Breast epithelium (tissue), 4 donors: ENCODE measurements around the gene COL5A1. TPM values are rescaled to one million over a fixed set of nuclear protein-coding genes. Genes with fewer than 3 reads are reported as not detected.

ENCODE experiments used
- DNase-seq, 2 donors: peaks; one replicate each; pipeline ENCODE4 v3.0.0-alpha.2; 2019; ENCODE audit warnings: low spot score in 2 of 2
- H3K27ac ChIP-seq, 2 donors: fragments of 200-600 bp; sonication (generic) in 1 of 2; one replicate each; pipeline ENCODE4 v1.5.1; 2016 to 2019; ENCODE audit warnings: mild to moderate bottlenecking in 1 of 2
- H3K27me3 ChIP-seq, 2 donors: fragments of 200-600 bp; sonication (generic) in 1 of 2; one replicate each; pipeline versions ENCODE4 v1.5.1 to v1.6.0; 2017 to 2019; ENCODE audit warnings: control low read depth in 1 of 2, mild to moderate bottlenecking in 1 of 2
- H3K36me3 ChIP-seq: fragments of 200-600 bp; one replicate; pipeline ENCODE4 v1.5.1; 2019
- H3K4me1 ChIP-seq, 2 donors: fragments of 200-600 bp; sonication (generic); one replicate each; pipeline ENCODE4 v1.5.1; 2016 to 2019; ENCODE audit warnings: control low read depth in 1 of 2
- H3K4me3 ChIP-seq, 3 donors: fragments of 200-600 bp; sonication (generic); 1 replicate in 2 of 3; 2 replicates in 1 of 3; pipeline ENCODE4 v1.5.1; 2016 to 2019; ENCODE audit warnings: mild to moderate bottlenecking in 3 of 3, moderate library complexity in 2 of 3
- H3K9me3 ChIP-seq, 2 donors: fragments of 200-600 bp; sonication (generic) in 1 of 2; one replicate each; pipeline ENCODE4 v1.5.1; 2016 to 2019; ENCODE audit warnings: control low read depth in 1 of 2
- CTCF ChIP-seq, 3 donors: fragments of 450-650 bp; IDR thresholded peaks; one replicate each; pipeline ENCODE4 v1.5.1; 2016 to 2017; ENCODE audit warnings: antibody characterized with exemption in 3 of 3, mild to moderate bottlenecking in 3 of 3, moderate library complexity in 3 of 3
- POLR2A ChIP-seq: fragments of 450-650 bp; IDR thresholded peaks from one replicate; pipeline ENCODE4 v1.6.1; 2016; ENCODE audit warnings: antibody characterized with exemption, mild to moderate bottlenecking, moderate library complexity
- POLR2AphosphoS5 ChIP-seq, 3 donors: sonication (generic); formaldehyde crosslinking; IDR thresholded peaks; one replicate each; pipeline ENCODE4 v1.6.1; 2017; ENCODE audit warnings: antibody characterized with exemption in 3 of 3
- intact Hi-C: fragments of 100-400 bp; cut with DNase I; formaldehyde crosslinking; loops from one replicate; pipeline ENCODE4 v1.15.1; 2023; ENCODE audit warnings: low total_unique reads
- total RNA-seq, 3 donors: library from RNA; depleted of rRNA; stranded (reverse); fragments of >200 nt; gene quantifications; one replicate each; pipeline ENCODE4 v1.1.0, GENCODE V29; 2016

COL5A1 gene
- total RNA-seq, 3 donors from 2014 or later, result 12.1 to 17.0 (median 15.4) TPM

GRCh38 chr9:134612309-134612708 is 29.3 kb upstream of the COL5A1 start:
- Histone ChIP-seq H3K27me3 (no peaks in the 10 kb centered on the region), H3K27ac (no peak overlapping the region), H3K36me3 (no peaks in the 10 kb centered on the region), H3K9me3 (peaks cover 0 to 14% of the 10 kb centered on the region in 2 donors), H3K4me3 (no peak overlapping the region), H3K4me1 (no peaks in the 10 kb centered on the region)
- TF ChIP-seq POLR2A (no peak), CTCF (IDR thresholded peaks at IDR 0.05) (no peak)
- DNase-seq, result no peak
- intact Hi-C loops, result no loop called here

GRCh38 chr9:134612715-134613114 is 28.9 kb upstream of the COL5A1 start:
- H3K4me1 ChIP-seq, result no peaks in the 10 kb centered on the region
- peaks cover 0 to 14% of the 10 kb centered on the region in 2 donors for H3K9me3 ChIP-seq
- no peaks in the 10 kb centered on the region for H3K27me3 ChIP-seq
- no peak overlapping the region for H3K27ac ChIP-seq
- intact Hi-C loops, result no loop called here
- TF ChIP-seq POLR2A, result no peak
- TF ChIP-seq POLR2AphosphoS5 (IDR thresholded peaks at IDR 0.05), result no peak
- TF ChIP-seq CTCF (IDR thresholded peaks at IDR 0.05), result no peak
- H3K36me3 ChIP-seq, result no peaks in the 10 kb centered on the region
- DNase-seq, result no peak
- no peak overlapping the region for H3K4me3 ChIP-seq

GRCh38 chr9:134614256-134614655 is 27.3 kb upstream of the COL5A1 start:
- no peak for TF ChIP-seq CTCF (IDR thresholded peaks at IDR 0.05)
- TF ChIP-seq POLR2A, result no peak
- TF ChIP-seq POLR2AphosphoS5 (IDR thresholded peaks at IDR 0.05), result no peak
- no peak overlapping the region for H3K4me3 ChIP-seq
- no peak for DNase-seq
- H3K36me3 ChIP-seq, result no peaks in the 10 kb centered on the region
- no peak overlapping the region for H3K27ac ChIP-seq
- intact Hi-C loops, result no loop called here
- H3K9me3 ChIP-seq, result peaks cover 0 to 14% of the 10 kb centered on the region in 2 donors
- H3K27me3 ChIP-seq, result peaks cover 0 to 6% of the 10 kb centered on the region in 2 donors
- H3K4me1 ChIP-seq, result no peaks in the 10 kb centered on the region

GRCh38 chr9:134616341-134616740 is 25.3 kb upstream of the COL5A1 start:
- Histone ChIP-seq H3K4me1 (no peaks in the 10 kb centered on the region), H3K9me3 (peaks cover 0 to 14% of the 10 kb centered on the region in 2 donors), H3K27me3 (peaks cover 0 to 12% of the 10 kb centered on the region in 2 donors), H3K27ac (no peak overlapping the region), H3K4me3 (no peak overlapping the region), H3K36me3 (no peaks in the 10 kb centered on the region)
- intact Hi-C loops, result no loop called here
- no peak for TF ChIP-seq POLR2AphosphoS5 (IDR thresholded peaks at IDR 0.05)
- TF ChIP-seq CTCF (IDR thresholded peaks at IDR 0.05), result no peak
- TF ChIP-seq POLR2A, result no peak
- DNase-seq, result no peak

- H3K4me3 ChIP-seq, result no peak overlapping the region
- peaks cover 0 to 9% of the 10 kb centered on the region in 2 donors for H3K9me3 ChIP-seq
- H3K27ac ChIP-seq, result no peak overlapping the region
- H3K27me3 ChIP-seq, result peaks cover 0 to 16% of the 10 kb centered on the region in 2 donors
- no peak for TF ChIP-seq POLR2A
- TF ChIP-seq CTCF (IDR thresholded peaks at IDR 0.05), result no peak
- no peak for TF ChIP-seq POLR2AphosphoS5 (IDR thresholded peaks at IDR 0.05)
- peak in 1 of 2 donors; percentile 47 for DNase-seq
- intact Hi-C loops, result no loop called here
- H3K36me3 ChIP-seq, result no peaks in the 10 kb centered on the region
- H3K4me1 ChIP-seq, result no peaks in the 10 kb centered on the region
Measured at GRCh38 chr9:134617246-134617645, 24.4 kb upstream of the COL5A1 start.
